SKM-1 treated with dmso at 0.1 percent for 144 hours (cell line): Measurements from ENCODE around the gene PCDHA10.
A peak's percentile ranks its signal among the peaks of the same experiment; 100 is the strongest.
"Not testable (repeated sequence)": the region's sequence is repeated elsewhere in the genome, so short reads cannot be mapped to it uniquely, and the experiment has no call there.

Experiments
- DNase-seq: peaks from one replicate; lab custom pipeline; 2025; ENCODE audit not compliant: unreplicated experiment; lab: John Stamatoyannopoulos, UW

Gene PCDHA10

GRCh38 chr5:140855772-140856674 lies at the start of gene PCDHA10:
PCDHA10 (plus strand) TSS chr5:140855897; CDS start chr5:140856049, 152 bp downstream.
- DNase-seq = no peak

GRCh38 chr5:140806834-140807775 lies 48.6 kb upstream of the PCDHA10 start, which contains the start of gene PCDHA4:
PCDHA4 (plus strand) TSS chr5:140807068.
- DNase-seq = peak; percentile 39

- DNase-seq = not testable (repeated sequence)
These were observed 47.3 kb upstream of the PCDHA10 start for GRCh38 chr5:140808241-140808888.

GRCh38 chr5:140808889-140809291 lies 46.8 kb upstream of the PCDHA10 start:
- DNase-seq = no peak

GRCh38 chr5:140821375-140822280 lies 34.1 kb upstream of the PCDHA10 start, which contains the start of gene PCDHA5:
PCDHA5 (plus strand) TSS chr5:140821613.
- DNase-seq = no peak

GRCh38 chr5:140822281-140822629 lies 33.4 kb upstream of the PCDHA10 start:
- no peak for DNase-seq

GRCh38 chr5:140822969-140823368 lies 32.7 kb upstream of the PCDHA10 start:
- not testable (repeated sequence) for DNase-seq

GRCh38 chr5:140823475-140823874 lies 32.2 kb upstream of the PCDHA10 start:
- no peak for DNase-seq

GRCh38 chr5:140827704-140828361 lies 27.9 kb upstream of the PCDHA10 start, which contains the start of gene PCDHA6:
PCDHA6 (plus strand) TSS chr5:140827960; CDS start chr5:140828092, 132 bp downstream.
- no peak for DNase-seq

GRCh38 chr5:140828362-140828737 lies 27.3 kb upstream of the PCDHA10 start:
- no peak for DNase-seq

GRCh38 chr5:140829511-140830501 lies 25.9 kb upstream of the PCDHA10 start:
- DNase-seq = not testable (repeated sequence)

GRCh38 chr5:140833993-140834392 lies 21.7 kb upstream of the PCDHA10 start, which contains the start of gene PCDHA7:
PCDHA7 (plus strand) TSS chr5:140834269; CDS start chr5:140834384, 115 bp downstream.
- DNase-seq = no peak

- not testable (repeated sequence) for DNase-seq
These were observed 21.2 kb upstream of the PCDHA10 start for GRCh38 chr5:140834439-140835008.

GRCh38 chr5:140835622-140836510 lies 19.8 kb upstream of the PCDHA10 start:
- DNase-seq = no peak

GRCh38 chr5:140840978-140841962 lies 14.4 kb upstream of the PCDHA10 start, which contains the start of gene PCDHA8:
PCDHA8 (plus strand) TSS chr5:140841187; CDS start chr5:140841322, 135 bp downstream.
- DNase-seq = peak; percentile 12
